GM10266 (cell line): ENCODE measurements around the gene CCDC148.

Experiments
- DNase-seq: peaks from one replicate; pipeline ENCODE4 v3.0.0; 2012; ENCODE audit errors: extremely low spot score
- CTCF ChIP-seq: IDR thresholded peaks from 2 replicates; pipeline ENCODE4 v1.5.1; 2012; ENCODE audit warnings: mild to moderate bottlenecking, low read depth; ENCODE audit not compliant: control insufficient read depth, insufficient read depth; ENCODE audit errors: missing control alignments

Gene CCDC148

GRCh38 chr2:158291544-158292180 is 164.9 kb downstream of the CCDC148 start:
- DNase-seq, result no peak
- TF ChIP-seq CTCF, result no peak

GRCh38 chr2:158290225-158290624 is 166.3 kb downstream of the CCDC148 start:
- TF ChIP-seq CTCF, result no peak
- no peak for DNase-seq

GRCh38 chr2:158276619-158277471 is 179.7 kb downstream of the CCDC148 start:
- no peak for TF ChIP-seq CTCF
- no peak for DNase-seq

GRCh38 chr2:158273791-158274190 is 182.8 kb downstream of the CCDC148 start:
- TF ChIP-seq CTCF, result no peak
- DNase-seq, result no peak

- DNase-seq, result no peak
- no peak for TF ChIP-seq CTCF
These were observed 186.0 kb downstream of the CCDC148 start for GRCh38 chr2:158270536-158270935.

GRCh38 chr2:158269143-158269542 is 187.4 kb downstream of the CCDC148 start:
- no peak for DNase-seq

More at GRCh38 chr2:158269143-158269542, 187.4 kb downstream of the CCDC148 start:
- no peak for TF ChIP-seq CTCF
